Psoas muscle (tissue), 8 donors: Measurements from ENCODE around the gene AOPEP. TPM values are rescaled to one million over a fixed set of nuclear protein-coding genes. Genes with fewer than 3 reads are reported as not detected.

ENCODE experiments used
- ATAC-seq, 4 donors: fragments of 200-7000 bp; cut with Tn5 transposase; one replicate each; pipeline ENCODE4 v1.9.1; 2020; ENCODE audit warnings: moderate library complexity in 3 of 4, mild to moderate bottlenecking in 2 of 4
- DNase-seq, 2 donors: peaks; one replicate each; pipeline ENCODE4 v3.0.0-alpha.2; 2020
- H3K27ac ChIP-seq: fragments of 200-600 bp; one replicate; pipeline ENCODE4 v1.8.0; 2022
- H3K27me3 ChIP-seq, 3 donors: fragments of 200-600 bp in 1 of 3; one replicate each; pipeline versions ENCODE4 v1.6.1 to v1.8.0; 2013 to 2022; ENCODE audit warnings: low read length in 2 of 3, mild to moderate bottlenecking in 2 of 3, moderate library complexity in 1 of 3; ENCODE audit not compliant: insufficient read depth in 3 of 3
- H3K36me3 ChIP-seq, 2 donors: fragments of 200-600 bp in 1 of 2; one replicate each; pipeline versions ENCODE4 v1.6.1 to v1.8.0; 2013 to 2022; ENCODE audit warnings: low read depth in 1 of 2, mild to moderate bottlenecking in 1 of 2, moderate library complexity in 1 of 2; ENCODE audit not compliant: insufficient read depth in 1 of 2
- H3K4me1 ChIP-seq: fragments of 200-600 bp; one replicate; pipeline ENCODE4 v1.8.0; 2022
- H3K4me3 ChIP-seq: fragments of 200-600 bp; one replicate; pipeline ENCODE4 v1.8.0; 2022; ENCODE audit warnings: mild to moderate bottlenecking
- H3K9me3 ChIP-seq: fragments of 200-600 bp; one replicate; pipeline ENCODE4 v1.8.0; 2022
- CTCF ChIP-seq: fragments of 200-600 bp; IDR thresholded peaks from one replicate; pipeline ENCODE4 v1.8.0; 2022; ENCODE audit warnings: antibody characterized with exemption
- WGBS, 3 donors: extraction: QIAGEN DNeasy Blood & Tissue Kit; methylation state at CpG; one replicate each; pipeline versions ENCODE4 v1.1.6 to v1.1.7; 2013; 5-methylcytosine and 5-hydroxymethylcytosine counted together
- intact Hi-C, 2 donors: fragments of 100-400 bp; cut with DNase I; formaldehyde crosslinking; loops; one replicate each; pipeline versions ENCODE4 v1.11.0 to v1.14.2; 2022
- polyA plus RNA-seq, 3 donors: library from polyadenylated mRNA; stranded (reverse); fragments of 200-250 nt; gene quantifications; one replicate each; pipeline ENCODE4 v1.2.3, GENCODE V29; 2013
- total RNA-seq, 4 donors: library from RNA; stranded (reverse); fragmentation: NEBNext Ultra II Directional in 2 of 4; extraction: Animal tissue kit (Norgen Biotek cat#: 25700) in 2 of 4; gene quantifications; one replicate each; pipeline versions ENCODE4 v1.2.1 to v1.2.4, GENCODE V29; 2021 to 2023
- donor health status: healthy with polysubstance abuse.
- donor health status: DM: no; HTN: no; CAD: no; lungs with moderate emphysema.
- donor health status: Bipolar disorder and iron deficiency.
- donor health status: healthy.
- donor health status: DM: yes; HTN: yes; CAD: no.
- donor health status: DM: no; HTN: no; CAD: no.
- donor health status: DM: no; HTN: no; CAD: no.
- donor health status: DM: yes; HTN: yes; CAD: no.

AOPEP gene
- total and polyA plus RNA-seq, 7 donors: 46.4 to 96.9 (median 78.6) TPM

DNA sequence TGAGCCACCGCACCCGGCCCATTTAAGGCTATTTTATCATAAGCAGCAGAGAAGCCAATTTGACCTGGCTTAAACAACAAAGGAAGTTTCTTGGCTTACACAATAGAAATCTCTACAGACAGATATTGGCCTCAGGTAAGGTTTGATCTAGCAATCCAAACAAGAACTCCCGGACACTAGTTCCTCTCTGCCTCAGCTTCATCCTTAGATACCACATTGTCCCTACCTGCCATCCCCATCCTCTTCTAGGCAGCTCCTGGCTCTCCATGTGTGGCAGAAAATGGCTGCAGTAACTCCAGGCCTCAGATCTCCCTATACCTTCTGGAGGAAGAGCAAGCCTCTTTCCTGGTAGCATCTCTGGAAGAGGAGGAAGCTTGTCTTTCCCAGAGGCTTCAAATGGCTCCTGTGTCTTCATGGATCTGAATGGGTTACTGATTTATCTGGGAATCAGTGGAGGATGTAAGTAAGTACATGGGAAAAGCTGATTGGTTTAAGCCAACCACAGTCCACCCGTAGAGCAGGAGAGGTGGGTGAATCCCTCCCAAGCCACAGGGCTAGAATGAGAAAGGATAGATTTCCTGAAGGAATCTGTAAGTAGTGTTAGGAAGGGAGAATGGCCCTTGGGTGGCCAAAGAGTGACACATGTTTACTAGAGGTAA, 26.7 kb upstream of the AOPEP start:
- H3K9me3 ChIP-seq: no peaks in the 10 kb centered on the region
- DNase-seq (no peak), ATAC-seq (no peak)
- no peak overlapping the region for H3K27ac ChIP-seq
- 89 to 95% (median 92%) methylated on average over 4 of the region's 4 CpGs for WGBS, 3 donors
- H3K36me3 ChIP-seq: no peaks in the 10 kb centered on the region
- H3K4me3 ChIP-seq: no peak overlapping the region
- no peaks in the 10 kb centered on the region for H3K4me1 ChIP-seq
- intact Hi-C loops: no loop called here
- H3K27me3 ChIP-seq: no peaks in the 10 kb centered on the region
- TF ChIP-seq CTCF: no peak

GRCh38 chr9:94700445-94700844, 26.1 kb upstream of the AOPEP start:
- H3K4me1 ChIP-seq: no peaks in the 10 kb centered on the region
- intact Hi-C loops: no loop called here
- no peaks in the 10 kb centered on the region for H3K27me3 ChIP-seq
- H3K27ac ChIP-seq: no peak overlapping the region
- H3K9me3 ChIP-seq: no peaks in the 10 kb centered on the region
- 93 to 94% (median 94%) methylated on average over 3 of the region's 3 CpGs for WGBS, 3 donors
- ATAC-seq: no peak
- DNase-seq: no peak
- TF ChIP-seq CTCF: no peak
- H3K4me3 ChIP-seq: no peak overlapping the region
- H3K36me3 ChIP-seq: no peaks in the 10 kb centered on the region

DNA sequence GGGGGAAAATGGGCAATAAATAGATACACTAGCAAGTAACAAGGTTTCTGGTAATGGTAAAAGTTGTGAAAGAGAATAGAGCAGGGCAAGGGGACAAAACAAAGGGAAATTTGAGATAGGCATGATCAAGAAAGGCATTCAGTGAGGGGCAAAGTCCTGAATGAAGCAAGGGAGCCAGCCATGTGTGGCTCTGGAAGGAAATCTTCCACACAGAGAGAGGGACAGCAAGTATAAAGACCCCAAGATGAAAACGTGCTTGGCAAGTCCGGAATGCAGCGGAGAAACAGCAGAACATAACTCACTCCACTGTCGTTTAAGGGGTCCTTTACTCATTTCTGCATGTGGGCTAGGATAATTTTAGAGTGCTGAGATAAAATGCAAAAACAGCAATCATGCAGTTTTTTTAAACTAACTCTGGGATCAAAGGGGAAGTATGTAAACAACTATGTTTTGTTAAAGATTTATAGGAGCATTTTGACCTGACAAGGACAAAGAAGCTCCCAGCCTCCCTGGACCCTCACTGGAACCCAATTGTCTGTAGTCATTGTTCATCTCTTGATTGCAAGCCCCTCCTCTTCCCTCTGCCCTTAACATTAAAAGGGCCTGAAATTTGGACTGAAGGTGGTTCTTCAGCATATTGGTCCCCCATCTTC, 22.9 kb upstream of the AOPEP start:
- no peak for ATAC-seq
- no peak for TF ChIP-seq CTCF
- WGBS, 3 donors: 52 to 65% (median 58%) methylated on average over 4 of the region's 4 CpGs
- Histone ChIP-seq H3K4me3 (no peak overlapping the region), H3K4me1 (no peaks in the 10 kb centered on the region), H3K36me3 (no peaks in the 10 kb centered on the region), H3K9me3 (no peaks in the 10 kb centered on the region), H3K27me3 (no peaks in the 10 kb centered on the region), H3K27ac (no peak overlapping the region)
- intact Hi-C loops: no loop called here
- no peak for DNase-seq

GRCh38 chr9:94705162-94705702, 21.3 kb upstream of the AOPEP start:
- no peak for ATAC-seq
- 54 to 72% (median 56%) methylated on average over 7 of the region's 7 CpGs for WGBS, 3 donors
- TF ChIP-seq CTCF: no peak

More at GRCh38 chr9:94705162-94705702, 21.3 kb upstream of the AOPEP start:
- H3K27me3 ChIP-seq: no peaks in the 10 kb centered on the region
- no peaks in the 10 kb centered on the region for H3K36me3 ChIP-seq
- H3K9me3 ChIP-seq: no peaks in the 10 kb centered on the region
- intact Hi-C loops: no loop called here
- no peak overlapping the region for H3K27ac ChIP-seq
- no peak overlapping the region for H3K4me3 ChIP-seq
- H3K4me1 ChIP-seq: no peaks in the 10 kb centered on the region
- DNase-seq: no peak
